Mucosa of stomach (tissue), 1 donor: ENCODE measurements around the gene RTN4R.

Experiments used
- H3K27me3 ChIP-seq: one replicate; pipeline ENCODE4 v1.7.0; 2013; ENCODE audit warnings: mild to moderate bottlenecking, low read length; ENCODE audit not compliant: control insufficient read depth, insufficient read depth
- H3K36me3 ChIP-seq: one replicate; pipeline ENCODE4 v1.7.0; 2013; ENCODE audit warnings: low read length; ENCODE audit not compliant: control insufficient read depth, insufficient read depth
- H3K4me1 ChIP-seq: one replicate; pipeline ENCODE4 v1.7.0; 2013; ENCODE audit warnings: mild to moderate bottlenecking, low read length; ENCODE audit not compliant: control insufficient read depth, insufficient read depth
- H3K4me3 ChIP-seq: one replicate; pipeline ENCODE4 v1.7.0; 2013; ENCODE audit warnings: low read length
- H3K9ac ChIP-seq: one replicate; pipeline ENCODE4 v1.7.0; 2013; ENCODE audit warnings: mild to moderate bottlenecking, low read length, moderate library complexity
- H3K9me3 ChIP-seq: one replicate; pipeline ENCODE4 v1.7.0; 2013; ENCODE audit warnings: mild to moderate bottlenecking, low read length, moderate library complexity; ENCODE audit not compliant: control insufficient read depth
- donor health status: Pancreatic carcinoma.

The RTN4R gene

GRCh38 chr22:20227363-20227762 lies 40.8 kb downstream of the RTN4R start:
- H3K9ac ChIP-seq = no peak overlapping the region
- H3K9me3 ChIP-seq = no peaks in the 10 kb centered on the region
- H3K4me1 ChIP-seq = no peaks in the 10 kb centered on the region
- no peaks in the 10 kb centered on the region for H3K36me3 ChIP-seq
- H3K27me3 ChIP-seq = no peaks in the 10 kb centered on the region
- no peak overlapping the region for H3K4me3 ChIP-seq

GRCh38 chr22:20226760-20227350 lies 41.3 kb downstream of the RTN4R start:
- no peak overlapping the region for H3K9ac ChIP-seq
- H3K4me1 ChIP-seq = no peaks in the 10 kb centered on the region
- no peaks in the 10 kb centered on the region for H3K36me3 ChIP-seq
- no peaks in the 10 kb centered on the region for H3K9me3 ChIP-seq
- no peak overlapping the region for H3K4me3 ChIP-seq
- no peaks in the 10 kb centered on the region for H3K27me3 ChIP-seq

DNA sequence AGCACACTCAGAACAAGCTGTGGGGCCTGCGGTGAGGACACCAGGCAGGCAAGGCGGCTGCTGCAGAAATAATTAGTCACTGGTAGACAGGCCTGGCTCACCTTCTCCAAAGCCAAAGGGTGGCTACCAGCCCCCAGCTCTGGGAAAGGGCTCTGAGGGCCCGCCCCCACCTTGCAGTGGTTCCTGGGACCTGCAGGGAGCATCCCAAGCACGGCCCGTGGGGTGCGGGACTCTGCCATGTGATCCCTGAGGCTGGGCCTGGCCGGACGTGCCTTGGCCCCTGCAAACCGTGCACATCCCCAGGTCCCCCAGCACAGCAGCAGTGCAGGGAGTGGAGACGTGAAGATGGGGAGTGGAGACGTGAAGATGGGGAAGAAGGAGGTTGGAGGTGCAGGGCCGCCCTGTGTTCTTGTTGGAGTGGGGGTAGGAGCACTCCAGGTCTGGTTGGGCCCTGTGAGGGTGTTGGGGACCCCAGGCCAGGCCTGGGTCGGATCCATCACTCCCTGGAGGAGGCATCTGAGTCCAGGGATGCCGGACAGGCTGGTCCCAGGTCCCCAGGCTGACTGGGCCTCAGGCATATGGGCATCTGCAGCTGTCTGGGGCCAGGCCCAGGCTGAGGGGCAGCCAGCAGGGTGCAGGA lies 41.9 kb downstream of the RTN4R start:
- Histone ChIP-seq H3K27me3 (no peaks in the 10 kb centered on the region), H3K9ac (no peak overlapping the region), H3K4me1 (no peaks in the 10 kb centered on the region), H3K9me3 (no peaks in the 10 kb centered on the region), H3K4me3 (no peak overlapping the region), H3K36me3 (no peaks in the 10 kb centered on the region)

DNA sequence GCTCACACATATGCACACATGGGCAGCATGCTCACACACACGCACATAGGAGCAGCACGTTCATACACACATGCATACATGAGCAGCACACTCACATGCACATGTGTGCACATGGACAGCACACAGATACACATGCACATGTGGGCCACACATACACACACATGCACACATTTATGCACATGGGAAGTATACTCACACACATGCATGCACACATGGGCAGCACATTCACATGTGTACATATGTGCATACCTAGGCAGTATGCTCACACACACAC lies 42.5 kb downstream of the RTN4R start:
- Histone ChIP-seq H3K9me3 (no peaks in the 10 kb centered on the region), H3K36me3 (no peaks in the 10 kb centered on the region), H3K4me1 (no peaks in the 10 kb centered on the region)

DNA sequence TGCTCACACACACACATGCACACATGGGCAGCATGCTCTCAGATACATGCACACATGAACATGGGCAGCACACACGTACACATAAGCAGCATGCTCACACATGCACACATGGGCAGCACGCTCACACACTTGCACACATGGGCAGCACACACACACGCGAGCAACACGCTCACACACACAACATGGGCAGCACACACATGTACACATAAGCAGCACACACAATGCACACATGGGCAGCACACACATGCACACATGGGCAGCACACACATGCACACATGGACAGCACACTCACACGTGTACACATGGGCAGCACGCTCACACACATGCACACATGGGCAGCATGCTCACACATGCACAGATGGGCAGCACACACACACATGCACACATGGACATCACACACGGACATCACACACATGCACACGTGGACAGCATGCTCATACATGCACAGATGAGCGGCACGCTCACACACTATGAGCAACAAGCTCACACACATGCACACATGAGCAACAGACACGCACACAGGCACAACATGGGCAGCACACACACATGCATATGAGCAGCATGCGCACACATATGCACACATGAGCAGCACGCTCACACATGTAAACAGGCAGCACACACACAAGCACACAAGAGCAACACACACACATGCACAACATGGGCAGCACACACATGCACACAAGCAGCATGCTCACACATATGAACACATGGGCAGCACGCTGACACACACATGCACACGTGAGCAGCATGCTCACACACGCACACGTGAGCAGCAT lies 43.0 kb downstream of the RTN4R start:
- H3K9me3 ChIP-seq = no peaks in the 10 kb centered on the region
- no peaks in the 10 kb centered on the region for H3K4me1 ChIP-seq
- H3K36me3 ChIP-seq = no peaks in the 10 kb centered on the region
- H3K4me3 ChIP-seq = no peak overlapping the region
- no peak overlapping the region for H3K9ac ChIP-seq
- H3K27me3 ChIP-seq = no peaks in the 10 kb centered on the region

More for the DNA sequence above, 42.5 kb downstream of the RTN4R start:
- H3K9ac ChIP-seq = no peak overlapping the region
- H3K4me3 ChIP-seq = no peak overlapping the region
- no peaks in the 10 kb centered on the region for H3K27me3 ChIP-seq

DNA sequence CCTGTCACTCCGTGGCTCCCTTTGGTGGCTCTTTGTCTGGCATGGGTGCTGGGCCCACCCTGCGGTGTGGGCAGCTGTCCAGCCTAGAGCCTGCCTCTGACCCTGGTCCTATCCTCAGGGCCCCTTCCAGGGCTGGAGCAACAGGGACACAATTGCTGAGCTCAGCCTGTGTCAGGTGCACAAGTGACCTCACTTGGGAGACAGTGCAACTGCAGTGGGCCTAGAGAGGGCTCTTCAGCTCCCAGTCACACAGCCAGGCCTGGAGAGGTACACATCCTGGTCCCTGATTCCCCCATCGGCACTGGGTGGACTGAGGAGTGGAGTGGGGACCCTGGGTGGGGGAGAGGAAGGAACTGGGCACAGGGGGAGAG lies 43.9 kb downstream of the RTN4R start:
- Histone ChIP-seq H3K4me3 (no peak overlapping the region), H3K4me1 (no peaks in the 10 kb centered on the region), H3K9ac (no peak overlapping the region)

GRCh38 chr22:20223421-20224255 lies 44.5 kb downstream of the RTN4R start:
- Histone ChIP-seq H3K27me3 (no peaks in the 10 kb centered on the region), H3K9me3 (no peaks in the 10 kb centered on the region), H3K36me3 (no peaks in the 10 kb centered on the region), H3K9ac (no peak overlapping the region), H3K4me3 (no peak overlapping the region), H3K4me1 (no peaks in the 10 kb centered on the region)

More for the DNA sequence above, 43.9 kb downstream of the RTN4R start:
- H3K36me3 ChIP-seq = no peaks in the 10 kb centered on the region
- no peaks in the 10 kb centered on the region for H3K9me3 ChIP-seq
- no peaks in the 10 kb centered on the region for H3K27me3 ChIP-seq

- Histone ChIP-seq H3K36me3 (no peaks in the 10 kb centered on the region), H3K9ac (no peak overlapping the region), H3K9me3 (no peaks in the 10 kb centered on the region), H3K4me1 (no peaks in the 10 kb centered on the region), H3K4me3 (no peak overlapping the region), H3K27me3 (no peaks in the 10 kb centered on the region)
These were observed 45.2 kb downstream of the RTN4R start for GRCh38 chr22:20222764-20223420.

GRCh38 chr22:20221421-20222340 lies 46.4 kb downstream of the RTN4R start:
- H3K9me3 ChIP-seq = no peaks in the 10 kb centered on the region
- peaks cover 8% of the 10 kb centered on the region for H3K4me1 ChIP-seq
- H3K4me3 ChIP-seq = no peak overlapping the region
- no peak overlapping the region for H3K9ac ChIP-seq
- no peaks in the 10 kb centered on the region for H3K36me3 ChIP-seq
- H3K27me3 ChIP-seq = no peaks in the 10 kb centered on the region

DNA sequence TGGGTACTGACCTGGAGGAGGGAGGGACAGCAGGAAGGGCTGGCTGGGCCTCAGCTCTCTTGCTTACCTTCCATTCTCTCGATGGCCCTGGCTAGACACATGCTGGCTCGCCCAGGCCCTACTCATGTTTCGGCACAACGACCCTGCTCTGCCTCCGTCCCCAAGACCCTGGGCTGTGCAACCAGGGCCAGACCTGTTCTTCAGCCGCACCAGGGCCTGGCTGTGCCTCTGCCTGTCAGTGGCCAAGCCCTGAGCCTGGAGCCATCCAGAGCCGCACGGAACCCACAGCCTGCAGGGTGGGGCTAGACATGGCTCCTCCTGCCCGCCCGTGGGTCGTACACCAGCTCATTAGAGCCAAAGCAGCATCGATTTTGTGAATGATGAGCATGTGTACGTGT lies 47.5 kb downstream of the RTN4R start:
- Histone ChIP-seq H3K9me3 (no peaks in the 10 kb centered on the region), H3K9ac (no peak overlapping the region), H3K36me3 (no peaks in the 10 kb centered on the region), H3K4me3 (no peak overlapping the region), H3K4me1 (peaks cover 8% of the 10 kb centered on the region), H3K27me3 (no peaks in the 10 kb centered on the region)
